ENCODE results near the gene WNT2B. TPM values are rescaled to one million over a fixed set of nuclear protein-coding genes. Genes with fewer than 3 reads are reported as not detected.

The WNT2B gene
- total and polyA plus RNA-seq, 9 of the 15 experiments (the other 6 are each of a cell fraction or from before 2014, with no cell fraction given): 0.02 to 0.06 (median 0.04) TPM; not detected in 3

DNA sequence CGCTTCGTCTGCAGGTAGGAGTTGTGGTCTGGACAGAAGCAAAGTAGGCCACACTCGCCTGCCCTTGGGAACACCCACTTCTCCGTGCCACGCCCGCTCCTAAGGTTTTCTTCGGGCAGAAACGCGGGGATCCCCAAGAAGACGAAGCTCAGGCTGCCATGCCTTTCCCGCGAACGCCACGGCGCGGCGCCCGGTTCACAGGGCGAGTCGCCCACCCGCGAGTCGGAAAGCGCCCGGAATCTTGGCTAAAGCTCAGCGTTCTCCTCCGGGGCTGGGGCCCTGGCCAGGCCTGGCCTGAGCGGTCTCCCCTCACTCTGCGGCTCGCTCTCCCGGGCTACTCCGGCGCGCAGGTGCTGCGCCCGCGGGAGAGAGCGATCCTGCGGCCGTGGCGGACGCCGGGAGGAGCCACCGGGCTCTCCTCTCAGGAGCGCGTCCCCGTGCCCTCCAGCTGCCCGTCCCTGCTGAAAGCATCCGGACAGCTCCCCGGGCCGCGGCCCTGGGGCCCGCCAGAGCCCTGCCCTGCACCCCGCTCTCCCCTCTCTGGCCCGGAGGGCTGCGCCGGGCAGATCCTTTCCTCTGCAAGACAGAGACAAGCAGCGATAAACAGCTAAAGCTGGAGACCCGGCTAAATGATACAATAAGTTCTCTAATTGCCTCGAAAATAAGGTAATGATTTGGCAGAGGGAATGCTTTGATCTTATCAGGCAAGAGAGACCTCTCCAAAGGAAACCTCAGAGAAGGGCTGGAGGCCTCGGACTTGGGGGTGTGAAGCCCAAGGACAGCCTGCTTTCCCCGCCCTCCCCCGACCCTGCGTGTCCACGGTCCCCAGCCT is 6.7 kb upstream of the WNT2B start (continued):
- TF ChIP-seq AFF4 (CRISPR knock-in tag; IDR thresholded peaks at IDR 0.05): no peak
- peak; percentile 69; the same call in 1 of the 2 replicates for TF ChIP-seq STAG1 (CRISPR knock-in tag; IDR thresholded peaks at IDR 0.05; ENCODE audit: borderline replicate concordance)
- 0 out of 2 replicates have a peak, but pooled peaks have one; percentile 20 for TF ChIP-seq RNF2 (IDR thresholded peaks at IDR 0.05)
- 0 out of 2 replicates have a peak, but pooled peaks have one; percentile 10 for TF ChIP-seq EZH2 (IDR thresholded peaks at IDR 0.05; ENCODE audit: borderline replicate concordance, low read depth, low read length)
- no peak for TF ChIP-seq ZNF347 (CRISPR knock-in tag; IDR thresholded peaks at IDR 0.05; ENCODE audit: low read depth)
- peak in 1 of 2 experiments; percentile 43; a peak in 1 of 4 replicates for TF ChIP-seq NRF1 (conservative IDR thresholded peaks at IDR 0.05 in 1 of 2, IDR thresholded peaks at IDR 0.05 in 1 of 2)
- no peak for TF ChIP-seq PRPF4 (IDR thresholded peaks at IDR 0.05; ENCODE audit: insufficient read depth, low read depth, low read length, poor library complexity, severe bottlenecking)
- no peak for TF ChIP-seq PTBP1 (IDR thresholded peaks at IDR 0.05; ENCODE audit: low read depth, low read length)
- TF ChIP-seq IRF1 (CRISPR knock-in tag; IDR thresholded peaks at IDR 0.05; ENCODE audit: borderline replicate concordance): no peak
- TF ChIP-seq RBFOX2 (IDR thresholded peaks at IDR 0.05; ENCODE audit: low read depth, low read length): 0 out of 2 replicates have a peak, but pooled peaks have one; percentile 32
- TF ChIP-seq ZNF507 (tag; conservative IDR thresholded peaks at IDR 0.05): no peak
- peak; percentile 61 for TF ChIP-seq SMC3 (conservative IDR thresholded peaks at IDR 0.05; ENCODE audit: insufficient read depth, low read depth, low read length)
- no peak for TF ChIP-seq FOXM1 (IDR thresholded peaks at IDR 0.05; ENCODE audit: low read depth)
- TF ChIP-seq FOXM1 (CRISPR knock-in tag; IDR thresholded peaks at IDR 0.05; ENCODE audit: low read depth): no peak
- no peak for TF ChIP-seq MEF2A (IDR thresholded peaks at IDR 0.05; ENCODE audit: control insufficient read depth, low read depth, low read length)
- TF ChIP-seq, protein P1, sequence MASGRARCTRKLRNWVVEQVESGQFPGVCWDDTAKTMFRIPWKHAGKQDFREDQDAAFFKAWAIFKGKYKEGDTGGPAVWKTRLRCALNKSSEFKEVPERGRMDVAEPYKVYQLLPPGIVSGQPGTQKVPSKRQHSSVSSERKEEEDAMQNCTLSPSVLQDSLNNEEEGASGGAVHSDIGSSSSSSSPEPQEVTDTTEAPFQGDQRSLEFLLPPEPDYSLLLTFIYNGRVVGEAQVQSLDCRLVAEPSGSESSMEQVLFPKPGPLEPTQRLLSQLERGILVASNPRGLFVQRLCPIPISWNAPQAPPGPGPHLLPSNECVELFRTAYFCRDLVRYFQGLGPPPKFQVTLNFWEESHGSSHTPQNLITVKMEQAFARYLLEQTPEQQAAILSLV (tag; IDR thresholded peaks at IDR 0.05): no peak
- TF ChIP-seq PHF8 (IDR thresholded peaks at IDR 0.05; ENCODE audit: borderline replicate concordance, low read length): no peak; the same call in 1 of the 2 replicates
- no peak for TF ChIP-seq CAMTA2 (CRISPR knock-in tag; conservative IDR thresholded peaks at IDR 0.05)
- TF ChIP-seq ZNF695 (CRISPR knock-in tag; IDR thresholded peaks at IDR 0.05): no peak
- TF ChIP-seq PHB2 (IDR thresholded peaks at IDR 0.05; ENCODE audit: low read depth): no peak
- no peak for TF ChIP-seq ZNF57 (CRISPR knock-in tag; IDR thresholded peaks at IDR 0.05)
- TF ChIP-seq ZBTB1 (CRISPR knock-in tag; IDR thresholded peaks at IDR 0.05; ENCODE audit: borderline replicate concordance, low read depth): no peak
- TF ChIP-seq HNRNPUL1 (IDR thresholded peaks at IDR 0.05; ENCODE audit: low read length): no peak
- no peak for TF ChIP-seq ZNF445 (CRISPR knock-in tag; IDR thresholded peaks at IDR 0.05; ENCODE audit: low read depth)

All from K562 (cell line).